ENCODE results near the gene C16orf86.
"Not testable (repeated sequence)": the region's sequence is repeated elsewhere in the genome, so short reads cannot be mapped to it uniquely, and the experiment has no call there.

C16orf86 gene

DNA sequence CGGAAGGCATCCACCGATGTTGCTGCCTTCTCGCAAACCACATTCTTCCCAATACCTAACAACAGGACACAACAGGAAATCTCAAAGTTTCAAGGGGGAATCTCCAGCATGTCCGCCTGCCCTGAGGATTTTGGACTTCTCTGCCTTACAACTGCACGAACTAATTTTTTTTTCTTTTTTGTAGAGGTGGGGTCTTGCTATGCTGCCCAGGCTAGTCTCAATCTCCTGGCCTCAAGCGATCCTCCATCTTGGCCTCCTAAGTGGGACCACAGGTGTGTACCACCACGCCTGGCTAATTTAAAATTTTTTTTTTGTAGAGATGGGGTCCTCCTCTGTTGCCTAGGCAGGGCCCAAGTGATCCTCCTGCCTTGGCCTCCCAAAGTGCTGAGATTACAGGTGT lies 9.4 kb downstream of the C16orf86 start:
- no peak overlapping the region for H3K27ac ChIP-seq
- TF ChIP-seq POLR2AphosphoS5 (IDR thresholded peaks at IDR 0.05; ENCODE audit: borderline replicate concordance, low read depth, low read length), result no peak
- no peak for TF ChIP-seq EZH2 (IDR thresholded peaks at IDR 0.05)
- no peak for TF ChIP-seq FOXP2 (optimal IDR thresholded peaks at IDR 0.05; ENCODE audit: control extremely low read depth, extremely low read length, insufficient read depth)
- DNase-seq (ENCODE audit: low read depth, low spot score), result no peak
- H3K4me3 ChIP-seq, result no peak overlapping the region
- H3K36me3 ChIP-seq (ENCODE audit: insufficient read depth, low read length), result no peaks in the 10 kb centered on the region
- H3K9ac ChIP-seq (ENCODE audit: insufficient read length), result no peak overlapping the region
- no peaks in the 10 kb centered on the region for H3K9me3 ChIP-seq (ENCODE audit: low read depth, low read length)

DNA sequence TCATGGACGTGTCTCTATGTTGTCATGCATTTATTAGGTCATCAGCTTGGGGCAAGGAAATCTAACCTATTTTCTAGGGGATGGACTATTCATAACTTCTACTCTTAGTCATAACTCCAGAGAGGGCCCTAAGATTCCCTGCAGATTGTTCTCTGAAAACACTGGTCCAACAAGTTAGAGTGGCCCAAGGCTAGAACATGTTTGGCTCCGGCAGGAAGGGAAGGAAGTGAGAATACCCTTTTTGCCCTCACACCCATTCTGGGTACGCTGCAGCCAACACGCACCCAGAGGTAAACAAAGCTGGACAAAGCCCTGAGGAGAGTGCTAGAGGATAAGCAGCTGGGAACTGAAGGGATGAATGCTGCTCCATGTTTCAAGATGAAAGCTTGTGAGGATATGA lies 9.9 kb downstream of the C16orf86 start:
- TF ChIP-seq POLR2AphosphoS5 (IDR thresholded peaks at IDR 0.05; ENCODE audit: borderline replicate concordance, low read depth, low read length) (no peak), EZH2 (IDR thresholded peaks at IDR 0.05) (no peak), FOXP2 (optimal IDR thresholded peaks at IDR 0.05; ENCODE audit: control extremely low read depth, extremely low read length, insufficient read depth) (no peak)
- Histone ChIP-seq H3K36me3 (ENCODE audit: insufficient read depth, low read length) (no peaks in the 10 kb centered on the region), H3K9ac (ENCODE audit: insufficient read length) (no peak overlapping the region), H3K27ac (no peak overlapping the region), H3K9me3 (ENCODE audit: low read depth, low read length) (no peaks in the 10 kb centered on the region), H3K4me3 (no peak overlapping the region)
- DNase-seq (ENCODE audit: low read depth, low spot score), result no peak

- no peak overlapping the region for H3K4me3 ChIP-seq
- H3K9me3 ChIP-seq (ENCODE audit: low read depth, low read length), result no peaks in the 10 kb centered on the region
- H3K9ac ChIP-seq (ENCODE audit: insufficient read length), result no peak overlapping the region
- TF ChIP-seq EZH2 (IDR thresholded peaks at IDR 0.05), result no peak
- no peak for TF ChIP-seq FOXP2 (optimal IDR thresholded peaks at IDR 0.05; ENCODE audit: control extremely low read depth, extremely low read length, insufficient read depth)
- TF ChIP-seq POLR2AphosphoS5 (IDR thresholded peaks at IDR 0.05; ENCODE audit: borderline replicate concordance, low read depth, low read length), result no peak
- DNase-seq (ENCODE audit: low read depth, low spot score), result no peak
- no peaks in the 10 kb centered on the region for H3K36me3 ChIP-seq (ENCODE audit: insufficient read depth, low read length)
- no peak overlapping the region for H3K27ac ChIP-seq
Observed at GRCh38 chr16:67676939-67677338, 10.3 kb downstream of the C16orf86 start.

DNA sequence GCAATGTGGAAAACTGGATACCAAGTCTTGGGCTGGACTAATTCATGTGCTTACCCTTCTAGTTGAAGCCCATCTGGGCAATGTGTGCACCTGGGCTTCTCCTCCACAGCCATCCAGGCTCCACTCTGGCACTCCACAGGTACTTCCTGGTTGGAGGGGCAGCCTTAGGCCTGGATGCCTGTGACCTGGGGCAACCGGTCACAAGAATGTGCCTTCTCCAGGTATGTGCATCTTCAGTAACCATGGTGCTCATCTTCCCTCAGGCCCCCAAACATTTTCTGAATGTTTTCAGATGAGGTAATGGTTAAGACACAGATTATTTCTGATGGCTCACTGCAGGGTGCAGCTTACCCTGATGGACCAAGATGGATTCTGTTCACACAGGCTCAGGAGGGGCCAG lies 11.1 kb downstream of the C16orf86 start:
- H3K27ac ChIP-seq, result no peak overlapping the region
- DNase-seq (ENCODE audit: low read depth, low spot score), result no peak
- TF ChIP-seq POLR2AphosphoS5 (IDR thresholded peaks at IDR 0.05; ENCODE audit: borderline replicate concordance, low read depth, low read length), result no peak
- TF ChIP-seq FOXP2 (optimal IDR thresholded peaks at IDR 0.05; ENCODE audit: control extremely low read depth, extremely low read length, insufficient read depth), result no peak
- TF ChIP-seq EZH2 (IDR thresholded peaks at IDR 0.05), result no peak

GRCh38 chr16:67678354-67679023 lies 11.9 kb downstream of the C16orf86 start:
- Histone ChIP-seq H3K9ac (ENCODE audit: insufficient read length) (no peak overlapping the region), H3K4me3 (no peak overlapping the region), H3K27ac (no peak overlapping the region), H3K36me3 (ENCODE audit: insufficient read depth, low read length) (no peaks in the 10 kb centered on the region), H3K9me3 (ENCODE audit: low read depth, low read length) (no peaks in the 10 kb centered on the region)
- no peak for DNase-seq (ENCODE audit: low read depth, low spot score)
- no peak for TF ChIP-seq POLR2AphosphoS5 (IDR thresholded peaks at IDR 0.05; ENCODE audit: borderline replicate concordance, low read depth, low read length)
- no peak for TF ChIP-seq EZH2 (IDR thresholded peaks at IDR 0.05)
- TF ChIP-seq FOXP2 (optimal IDR thresholded peaks at IDR 0.05; ENCODE audit: control extremely low read depth, extremely low read length, insufficient read depth), result no peak

More for the DNA sequence above, 11.1 kb downstream of the C16orf86 start:
- no peak overlapping the region for H3K4me3 ChIP-seq
- H3K36me3 ChIP-seq (ENCODE audit: insufficient read depth, low read length), result no peaks in the 10 kb centered on the region
- no peak overlapping the region for H3K9ac ChIP-seq (ENCODE audit: insufficient read length)
- H3K9me3 ChIP-seq (ENCODE audit: low read depth, low read length), result no peaks in the 10 kb centered on the region

GRCh38 chr16:67679935-67680897 lies 13.6 kb downstream of the C16orf86 start:
- TF ChIP-seq POLR2AphosphoS5 (IDR thresholded peaks at IDR 0.05; ENCODE audit: borderline replicate concordance, low read depth, low read length) (no peak), EZH2 (IDR thresholded peaks at IDR 0.05) (no peak), FOXP2 (optimal IDR thresholded peaks at IDR 0.05; ENCODE audit: control extremely low read depth, extremely low read length, insufficient read depth) (no peak)
- Histone ChIP-seq H3K36me3 (ENCODE audit: insufficient read depth, low read length) (no peaks in the 10 kb centered on the region; the same call in 1 of the 2 replicates), H3K9ac (ENCODE audit: insufficient read length) (no peak overlapping the region), H3K9me3 (ENCODE audit: low read depth, low read length) (no peaks in the 10 kb centered on the region), H3K4me3 (no peak overlapping the region), H3K27ac (no peak overlapping the region)
- DNase-seq (ENCODE audit: low read depth, low spot score), result no peak

GRCh38 chr16:67683767-67684166 lies 17.2 kb downstream of the C16orf86 start:
- Histone ChIP-seq H3K9me3 (ENCODE audit: low read depth, low read length) (no peaks in the 10 kb centered on the region), H3K27ac (no peak overlapping the region), H3K4me3 (no peak overlapping the region), H3K36me3 (ENCODE audit: insufficient read depth, low read length) (no peaks in the 10 kb centered on the region; the same call in 1 of the 2 replicates), H3K9ac (ENCODE audit: insufficient read length) (no peak overlapping the region)
- TF ChIP-seq POLR2AphosphoS5 (IDR thresholded peaks at IDR 0.05; ENCODE audit: borderline replicate concordance, low read depth, low read length), result no peak
- TF ChIP-seq EZH2 (IDR thresholded peaks at IDR 0.05), result no peak
- TF ChIP-seq FOXP2 (optimal IDR thresholded peaks at IDR 0.05; ENCODE audit: control extremely low read depth, extremely low read length, insufficient read depth), result no peak
- no peak for DNase-seq (ENCODE audit: low read depth, low spot score)

DNA sequence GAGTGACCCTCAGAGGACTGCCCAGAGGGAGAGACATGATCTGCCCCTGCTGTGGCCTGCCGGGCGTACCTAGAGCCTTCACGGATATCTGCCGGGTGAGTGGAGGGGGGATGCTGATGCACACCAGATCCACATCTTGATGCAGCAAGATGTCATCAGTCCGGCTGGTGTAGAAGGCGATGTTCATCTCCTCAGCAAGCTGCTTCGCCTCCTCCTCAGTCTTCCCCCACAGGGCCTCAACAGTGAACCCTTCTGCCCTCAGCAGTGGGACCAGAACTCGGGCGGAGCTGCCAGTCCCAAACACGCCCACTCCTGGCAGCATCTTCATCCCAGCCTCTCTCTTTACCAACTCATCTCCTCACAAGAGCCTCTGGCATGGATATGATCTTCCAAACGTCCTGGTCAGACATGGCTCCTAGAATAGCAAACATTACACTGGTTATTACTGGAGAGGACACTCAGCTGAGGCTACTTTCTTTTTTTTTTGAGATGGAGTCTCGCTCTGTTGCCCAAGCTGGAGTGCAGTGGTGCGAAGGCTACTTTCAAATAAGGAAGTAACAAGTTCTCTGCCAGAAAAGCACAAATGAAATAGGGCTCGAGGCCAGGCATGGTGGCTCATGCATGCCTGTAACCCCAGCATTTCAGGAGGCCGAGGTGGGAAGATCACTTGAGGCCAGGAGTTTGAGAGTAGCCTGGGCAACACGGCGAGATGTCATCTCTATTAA lies 18.9 kb downstream of the C16orf86 start:
- no peak for TF ChIP-seq POLR2AphosphoS5 (IDR thresholded peaks at IDR 0.05; ENCODE audit: borderline replicate concordance, low read depth, low read length)
- TF ChIP-seq EZH2 (IDR thresholded peaks at IDR 0.05), result no peak
- no peak for TF ChIP-seq FOXP2 (optimal IDR thresholded peaks at IDR 0.05; ENCODE audit: control extremely low read depth, extremely low read length, insufficient read depth)
- Histone ChIP-seq H3K4me3 (no peak overlapping the region), H3K9me3 (ENCODE audit: low read depth, low read length) (no peaks in the 10 kb centered on the region), H3K9ac (ENCODE audit: insufficient read length) (no peak overlapping the region), H3K36me3 (ENCODE audit: insufficient read depth, low read length) (no peaks in the 10 kb centered on the region; the same call in 1 of the 2 replicates), H3K27ac (no peak overlapping the region)
- DNase-seq (ENCODE audit: low read depth, low spot score), result no peak

DNA sequence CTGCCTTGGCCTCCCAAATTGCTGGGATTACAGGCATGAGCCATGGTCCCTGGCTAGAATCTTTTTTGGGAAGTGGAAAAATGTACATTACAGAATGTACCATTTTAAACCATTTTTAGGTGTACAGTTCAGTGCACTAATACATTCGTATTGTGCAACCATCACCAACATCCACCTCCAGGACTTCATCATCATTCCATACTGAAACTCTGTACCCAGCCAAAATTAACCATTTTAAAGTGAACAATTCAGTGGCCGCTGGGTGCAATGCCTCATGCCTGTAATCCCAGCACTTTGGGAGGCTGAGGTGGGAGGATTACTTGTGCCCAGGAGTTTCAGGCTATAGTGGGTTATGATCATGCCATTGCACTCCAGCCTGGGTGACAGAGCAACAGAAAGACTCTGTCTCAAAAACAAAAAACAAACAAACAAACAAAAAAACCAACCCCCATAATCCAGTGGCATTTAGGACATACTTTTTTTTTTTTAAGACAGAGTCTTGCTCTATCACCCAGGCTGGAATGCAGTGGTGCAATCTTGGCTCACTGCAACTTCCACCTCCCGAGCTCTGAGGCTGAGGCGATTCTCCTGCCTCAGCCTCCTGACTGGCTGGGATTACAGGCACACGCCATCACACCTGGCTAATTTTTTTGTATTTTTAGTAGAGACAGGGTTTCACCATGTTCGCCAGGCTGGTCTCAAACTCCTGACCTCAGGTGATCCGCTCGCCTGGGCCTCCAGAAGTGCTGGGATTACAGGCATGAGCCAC lies 27.1 kb downstream of the C16orf86 start:
- not testable (repeated sequence) for H3K36me3 ChIP-seq (ENCODE audit: insufficient read depth, low read length); DNase-seq (ENCODE audit: low read depth, low spot score); H3K4me3 ChIP-seq; H3K9ac ChIP-seq (ENCODE audit: insufficient read length); H3K9me3 ChIP-seq (ENCODE audit: low read depth, low read length); H3K27ac ChIP-seq

Data from SK-N-MC (cell line).